Retinal pigment epithelial cell (primary cell): ENCODE data around the gene SNCAIP.

Source experiments
- DNase-seq: peaks from one replicate; pipeline ENCODE4 v3.0.0-alpha.2; 2010; ENCODE audit warnings: low read depth
- H3K4me3 ChIP-seq: 2 replicates; pipeline ENCODE4 v1.5.1; 2011; ENCODE audit warnings: mild to moderate bottlenecking, low read length, control low read depth, moderate library complexity
- CTCF ChIP-seq: conservative IDR thresholded peaks from 2 replicates; pipeline ENCODE4 v1.5.1; 2011; ENCODE audit warnings: low read depth, low read length, control low read depth, inconsistent platforms

Gene SNCAIP

DNA sequence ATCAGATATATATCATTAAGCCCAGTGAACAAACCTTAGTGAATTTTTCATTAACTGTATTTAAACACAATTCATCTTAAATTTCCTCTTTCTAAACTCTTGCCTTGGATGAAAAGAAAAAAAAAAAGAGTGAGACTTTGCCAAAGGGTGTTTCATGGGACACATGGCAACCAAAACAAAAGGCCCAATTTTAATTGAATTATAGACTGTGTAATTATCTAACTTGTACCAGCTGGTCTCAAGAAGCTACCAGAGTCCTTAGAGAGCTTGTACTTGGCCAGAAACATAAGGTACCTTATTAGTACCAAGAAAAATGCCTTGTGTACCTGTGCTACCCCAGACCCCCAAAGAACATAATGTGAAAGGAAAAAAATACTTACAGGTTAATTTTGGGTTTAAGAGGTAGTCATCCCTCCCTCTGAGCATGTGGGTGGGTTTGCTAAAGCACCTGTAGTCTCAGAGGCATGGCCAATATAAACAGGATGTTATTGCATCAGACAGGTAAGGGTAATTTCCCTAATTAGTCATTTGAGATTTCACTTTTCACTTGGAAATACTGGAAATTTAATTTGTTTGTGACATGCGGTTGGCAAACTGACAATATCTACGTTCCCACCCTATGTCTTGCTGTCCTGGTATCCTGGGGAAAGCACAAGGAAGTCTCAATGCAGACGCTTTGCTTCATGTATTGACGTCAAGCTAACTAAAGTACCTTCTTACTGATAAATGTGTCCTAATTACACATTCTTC, 90.1 kb downstream of the SNCAIP start:
- TF ChIP-seq CTCF: no peak
- no peak overlapping the region for H3K4me3 ChIP-seq
- DNase-seq: no peak

- no peak for DNase-seq
- TF ChIP-seq CTCF: no peak
- H3K4me3 ChIP-seq: no peak overlapping the region
Measured at GRCh38 chr5:122402955-122403685, 91.1 kb downstream of the SNCAIP start.

DNA sequence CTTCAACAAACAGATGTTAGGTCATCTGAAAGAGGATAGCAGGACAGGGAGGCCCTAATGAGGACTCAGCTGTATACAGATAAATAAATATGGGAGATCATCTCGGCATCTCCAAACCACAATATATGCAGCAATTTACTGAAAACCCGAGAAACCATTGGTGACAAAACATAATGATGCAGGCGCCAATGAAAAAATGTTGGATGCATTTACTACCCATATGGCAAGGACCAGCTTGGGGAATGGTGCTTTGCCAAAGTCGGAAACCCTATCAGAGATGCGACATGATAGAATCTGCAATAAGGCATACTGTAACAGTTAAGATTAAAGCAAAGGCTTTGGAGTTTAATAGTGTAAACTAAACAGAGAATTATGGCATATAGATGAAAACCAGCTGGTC, 92.0 kb downstream of the SNCAIP start:
- DNase-seq: no peak
- no peak for TF ChIP-seq CTCF
- no peak overlapping the region for H3K4me3 ChIP-seq

DNA sequence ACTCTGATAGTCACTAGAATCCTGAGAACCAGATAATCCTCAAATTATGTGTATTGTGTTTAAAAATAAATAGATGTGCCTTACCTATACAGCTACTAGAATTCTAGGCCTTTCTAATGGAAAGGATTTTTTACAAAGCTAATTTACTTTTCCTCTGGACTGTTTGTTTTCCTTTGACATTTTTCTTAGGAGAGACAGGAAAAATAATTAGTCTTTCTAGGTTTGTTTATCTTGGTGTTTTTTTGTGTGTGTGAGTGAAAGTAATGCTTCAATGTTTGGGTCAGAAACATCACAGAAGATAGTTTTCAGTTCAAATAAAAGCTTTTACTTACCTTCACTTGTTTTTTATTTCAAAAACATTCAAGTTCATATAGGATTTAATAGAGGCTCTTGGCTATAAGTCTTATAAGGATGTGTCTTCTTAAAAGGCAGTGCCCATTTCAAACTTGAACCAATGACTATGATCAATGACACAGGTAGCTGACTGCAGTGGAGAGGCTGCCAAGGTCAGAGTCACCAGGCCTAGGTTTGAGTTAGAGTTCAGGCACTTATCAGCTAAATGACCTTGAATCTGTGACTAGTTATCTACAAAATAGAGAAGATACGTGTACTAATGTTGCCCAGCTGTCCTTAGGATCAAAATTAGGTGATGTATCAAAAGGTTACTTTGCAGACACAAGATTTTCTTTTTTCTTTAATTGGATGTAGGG, 92.8 kb downstream of the SNCAIP start:
- no peak for TF ChIP-seq CTCF
- DNase-seq: no peak
- H3K4me3 ChIP-seq: no peak overlapping the region

DNA sequence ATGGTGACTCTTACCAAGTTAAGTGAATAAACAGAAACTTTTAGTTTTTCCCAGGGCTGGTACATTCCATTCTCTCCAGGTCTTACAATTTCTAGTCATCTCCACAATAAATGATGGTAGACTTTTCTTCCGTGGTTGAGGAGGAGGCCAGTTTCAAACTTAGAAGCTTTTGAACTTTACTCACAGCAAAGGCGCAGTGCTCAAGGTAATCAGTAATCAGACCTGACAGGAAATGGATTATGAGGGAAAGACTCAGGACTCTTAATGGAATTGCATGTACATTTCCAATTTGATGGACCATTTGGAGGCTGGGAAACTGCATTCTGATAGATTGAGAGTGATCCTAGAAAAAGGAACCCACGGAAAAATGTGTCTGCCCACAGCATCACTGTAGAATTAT, 93.7 kb downstream of the SNCAIP start:
- H3K4me3 ChIP-seq: no peak overlapping the region
- no peak for TF ChIP-seq CTCF
- DNase-seq: no peak

GRCh38 chr5:122406181-122406580, 94.1 kb downstream of the SNCAIP start:
- no peak for TF ChIP-seq CTCF
- DNase-seq: no peak
- H3K4me3 ChIP-seq: no peak overlapping the region
